ENCODE results near the gene HIPK2. TPM values are rescaled to one million over a fixed set of nuclear protein-coding genes. Genes with fewer than 3 reads are reported as not detected.
A peak's percentile ranks its signal among the peaks of the same experiment; 100 is the strongest.

The HIPK2 gene
- total and polyA plus RNA-seq, 7 donors: 18.1 to 166 (median 78.5) TPM

GRCh38 chr7:139769761-139770160 is 8.0 kb downstream of the HIPK2 start:
- WGBS, 3 donors: 86 to 87% (median 86%) methylated on average over 6 of the region's 6 CpGs
- no peak for ATAC-seq
- no peak overlapping the region for H3K27ac ChIP-seq
- intact Hi-C loops (cut with DNase I): loop anchor here in 1 of 2 donors (10.0 kb wide), 1 partner anchor 235 kb away; no protein-coding TSS in a partner anchor
- H3K9me3 ChIP-seq: no peaks in the 10 kb centered on the region
- peaks cover 82% of the 10 kb centered on the region for H3K4me1 ChIP-seq
- no peak overlapping the region for H3K4me3 ChIP-seq
- no peak for DNase-seq
- H3K36me3 ChIP-seq (ENCODE audit: insufficient read depth in 1 of 2, low read depth in 1 of 2): peaks cover 0 to 24% of the 10 kb centered on the region in 2 donors
- no peak for TF ChIP-seq CTCF (IDR thresholded peaks at IDR 0.05)
- no peaks in the 10 kb centered on the region for H3K27me3 ChIP-seq (ENCODE audit: insufficient read depth in 3 of 3, low read length in 2 of 3)

- ATAC-seq: no peak
- Histone ChIP-seq H3K27me3 (ENCODE audit: insufficient read depth in 3 of 3, low read length in 2 of 3) (no peaks in the 10 kb centered on the region), H3K9me3 (no peaks in the 10 kb centered on the region), H3K4me3 (no peak overlapping the region), H3K36me3 (ENCODE audit: insufficient read depth in 1 of 2, low read depth in 1 of 2) (peaks cover 0 to 27% of the 10 kb centered on the region in 2 donors), H3K27ac (no peak overlapping the region), H3K4me1 (peaks cover 82% of the 10 kb centered on the region)
- intact Hi-C loops (cut with DNase I): no loop called here
- 97% methylated on average over 10 of the region's 10 CpGs for WGBS, 3 donors
- DNase-seq: no peak
- TF ChIP-seq CTCF (IDR thresholded peaks at IDR 0.05): no peak
These were observed 8.7 kb downstream of the HIPK2 start for GRCh38 chr7:139769066-139769465.

DNA sequence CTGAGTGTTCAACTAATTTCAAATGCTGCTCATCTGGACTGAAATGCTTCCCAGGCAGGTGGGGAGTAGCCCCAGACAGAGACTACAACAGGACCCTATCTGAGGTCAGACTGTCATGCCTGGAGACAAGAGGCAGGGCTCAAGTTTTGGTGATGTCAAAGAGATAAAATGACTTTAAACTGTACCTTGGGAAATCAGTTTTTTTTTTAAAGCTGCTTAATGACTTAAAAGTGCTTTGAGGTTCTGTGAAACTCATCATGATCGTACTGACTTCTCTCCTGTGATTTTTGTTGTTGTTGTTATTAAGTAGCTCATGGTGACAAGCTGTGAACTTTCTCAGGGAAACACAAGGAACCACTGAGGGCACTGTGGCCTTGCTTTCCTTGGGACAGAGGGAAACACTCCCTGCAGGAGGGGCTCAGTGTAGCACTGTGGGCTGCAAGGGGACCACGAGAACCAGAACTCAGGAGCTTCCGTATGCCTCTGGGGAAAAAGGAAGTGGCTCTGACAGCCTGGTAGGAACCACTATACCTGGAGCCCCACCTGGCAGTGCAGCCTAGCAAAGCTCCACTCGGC is 9.5 kb downstream of the HIPK2 start:
- peak in 1 of 4 donors; percentile 13 for ATAC-seq
- Histone ChIP-seq H3K36me3 (ENCODE audit: insufficient read depth in 1 of 2, low read depth in 1 of 2) (peaks cover 0 to 25% of the 10 kb centered on the region in 2 donors), H3K4me1 (peaks cover 83% of the 10 kb centered on the region), H3K27me3 (ENCODE audit: insufficient read depth in 3 of 3, low read length in 2 of 3) (no peaks in the 10 kb centered on the region), H3K9me3 (no peaks in the 10 kb centered on the region), H3K4me3 (no peak overlapping the region), H3K27ac (no peak overlapping the region)
- 62 to 75% (median 63%) methylated on average over 4 of the region's 4 CpGs for WGBS, 3 donors
- intact Hi-C loops (cut with DNase I): no loop called here
- TF ChIP-seq CTCF (IDR thresholded peaks at IDR 0.05): no peak
- no peak for DNase-seq

DNA sequence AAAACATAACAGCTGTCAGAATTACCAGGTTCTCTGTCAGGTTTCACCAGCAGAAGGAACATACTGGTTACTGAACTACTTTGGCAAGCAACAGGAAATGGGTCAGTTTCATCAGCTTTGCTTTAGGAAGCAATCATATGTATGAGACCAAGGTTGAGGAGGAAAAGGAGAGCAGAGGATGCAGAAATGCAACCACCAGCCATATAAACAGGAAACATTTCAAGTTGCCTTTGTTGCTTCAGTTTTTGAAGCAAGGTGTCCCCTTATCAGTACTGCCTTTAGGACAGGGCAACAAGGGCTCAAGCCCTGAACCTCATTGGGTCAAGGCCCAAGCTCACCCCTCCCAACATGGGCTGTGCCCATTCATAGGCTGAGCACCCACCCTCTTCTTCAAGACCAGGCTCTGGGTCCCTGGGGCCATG is 10.2 kb downstream of the HIPK2 start:
- TF ChIP-seq CTCF (IDR thresholded peaks at IDR 0.05): no peak
- H3K4me1 ChIP-seq: peaks cover 89% of the 10 kb centered on the region
- no peaks in the 10 kb centered on the region for H3K27me3 ChIP-seq (ENCODE audit: insufficient read depth in 3 of 3, low read length in 2 of 3)
- no peaks in the 10 kb centered on the region for H3K9me3 ChIP-seq
- DNase-seq (no peak), ATAC-seq (peak in 1 of 4 donors; percentile 30)
- no peak overlapping the region for H3K4me3 ChIP-seq
- intact Hi-C loops (cut with DNase I): no loop called here
- H3K27ac ChIP-seq: peak overlapping the region; percentile 10
- H3K36me3 ChIP-seq (ENCODE audit: insufficient read depth in 1 of 2, low read depth in 1 of 2): peaks cover 0 to 18% of the 10 kb centered on the region in 2 donors

- Histone ChIP-seq H3K27ac (no peak overlapping the region), H3K4me1 (peaks cover 87% of the 10 kb centered on the region), H3K9me3 (no peaks in the 10 kb centered on the region), H3K36me3 (ENCODE audit: insufficient read depth in 1 of 2, low read depth in 1 of 2) (peaks cover 0 to 11% of the 10 kb centered on the region in 2 donors), H3K4me3 (no peak overlapping the region), H3K27me3 (ENCODE audit: insufficient read depth in 3 of 3, low read length in 2 of 3) (no peaks in the 10 kb centered on the region)
- intact Hi-C loops (cut with DNase I): no loop called here
- WGBS, 3 donors: 62 to 75% (median 62%) methylated on average over 2 of the region's 2 CpGs
- TF ChIP-seq CTCF (IDR thresholded peaks at IDR 0.05): no peak
- DNase-seq (no peak), ATAC-seq (no peak)
These were observed 12.7 kb downstream of the HIPK2 start for GRCh38 chr7:139765143-139765542.

Data from psoas muscle (tissue), 8 donors.